Daoy (cell line): ENCODE data around the gene CPLANE1. TPM values are rescaled to one million over a fixed set of nuclear protein-coding genes. Genes with fewer than 3 reads are reported as not detected.
"Not testable (repeated sequence)": the region's sequence is repeated elsewhere in the genome, so short reads cannot be mapped to it uniquely, and the experiment has no call there.

ENCODE experiments used
- DNase-seq: peaks from one replicate; pipeline ENCODE4 v3.0.0-alpha.2; 2015; ENCODE audit warnings: low read depth
- total RNA-seq: library from RNA; depleted of rRNA; stranded (reverse); fragments of >200 nt; shearing (Covaris generic); gene quantifications from 2 replicates; pipeline ENCODE4 v1.2.3, GENCODE V29; 2014

The CPLANE1 gene
- total RNA-seq, 1 experiment from 2014 or later = 5.1 TPM

GRCh38 chr5:37208883-37209797 lies 40.0 kb downstream of the CPLANE1 start:
- DNase-seq = no peak

- DNase-seq = no peak
These were observed 41.4 kb downstream of the CPLANE1 start for GRCh38 chr5:37207802-37208201.

GRCh38 chr5:37206736-37207135 lies 42.4 kb downstream of the CPLANE1 start:
- no peak for DNase-seq

GRCh38 chr5:37198842-37199241 lies 50.3 kb downstream of the CPLANE1 start:
- no peak for DNase-seq

- no peak for DNase-seq
These were observed 51.1 kb downstream of the CPLANE1 start for GRCh38 chr5:37198061-37198460.

- DNase-seq = peak; percentile 17
These were observed 51.7 kb downstream of the CPLANE1 start for GRCh38 chr5:37197340-37198050.

- no peak for DNase-seq
These were observed 58.6 kb downstream of the CPLANE1 start for GRCh38 chr5:37190592-37190991.

- DNase-seq = no peak
These were observed 59.8 kb downstream of the CPLANE1 start for GRCh38 chr5:37189355-37189754.

- no peak for DNase-seq
These were observed 61.7 kb downstream of the CPLANE1 start for GRCh38 chr5:37187465-37187977.

GRCh38 chr5:37184748-37185364 lies 64.3 kb downstream of the CPLANE1 start:
- no peak for DNase-seq

- DNase-seq = no peak
These were observed 66.5 kb downstream of the CPLANE1 start for GRCh38 chr5:37182667-37183066.

GRCh38 chr5:37174928-37175327 lies 74.2 kb downstream of the CPLANE1 start:
- DNase-seq = no peak

GRCh38 chr5:37172957-37173356 lies 76.2 kb downstream of the CPLANE1 start:
- DNase-seq = no peak

GRCh38 chr5:37170856-37171255 lies 78.3 kb downstream of the CPLANE1 start:
- DNase-seq = no peak

- DNase-seq = no peak
These were observed 83.0 kb downstream of the CPLANE1 start for GRCh38 chr5:37166197-37166596.

GRCh38 chr5:37165761-37166160 lies 83.4 kb downstream of the CPLANE1 start:
- no peak for DNase-seq

- no peak for DNase-seq
These were observed 95.5 kb downstream of the CPLANE1 start for GRCh38 chr5:37153661-37154060.

- no peak for DNase-seq
These were observed 102.3 kb downstream of the CPLANE1 start for GRCh38 chr5:37146896-37147295.

GRCh38 chr5:37136694-37137093 lies 112.5 kb downstream of the CPLANE1 start:
- DNase-seq = no peak

GRCh38 chr5:37135312-37135711 lies 113.9 kb downstream of the CPLANE1 start:
- DNase-seq = not testable (repeated sequence)

GRCh38 chr5:37133939-37134338 lies 115.2 kb downstream of the CPLANE1 start:
- DNase-seq = peak; percentile 2

- no peak for DNase-seq
These were observed 116.5 kb downstream of the CPLANE1 start for GRCh38 chr5:37132646-37133045.
